Coronary artery (tissue), 2 donors: Measurements from ENCODE around the gene C1QTNF8.

Experiments used
- DNase-seq: peaks from one replicate; pipeline ENCODE4 v3.0.0-alpha.2; 2017; ENCODE audit warnings: low spot score
- H3K27ac ChIP-seq, 2 donors: fragments of 200-600 bp; sonication (generic); one replicate each; pipeline ENCODE4 v1.5.1; 2016 to 2019
- H3K4me3 ChIP-seq: fragments of 200-600 bp; sonication (generic); 2 replicates; pipeline ENCODE4 v1.5.1; 2016; ENCODE audit warnings: mild to moderate bottlenecking, moderate library complexity
- CTCF ChIP-seq: fragments of 200-600 bp; sonication (generic); IDR thresholded peaks from one replicate; pipeline ENCODE4 v1.5.1; 2019; ENCODE audit warnings: antibody characterized with exemption

The C1QTNF8 gene

GRCh38 chr16:1070864-1071408, 25.1 kb downstream of the C1QTNF8 start:
- H3K27ac ChIP-seq = no peak overlapping the region
- H3K4me3 ChIP-seq = no peak overlapping the region
- no peak for DNase-seq
- no peak for TF ChIP-seq CTCF

GRCh38 chr16:1070084-1070863, 25.8 kb downstream of the C1QTNF8 start:
- no peak for DNase-seq
- Histone ChIP-seq H3K4me3 (no peak overlapping the region), H3K27ac (no peak overlapping the region)
- no peak for TF ChIP-seq CTCF

GRCh38 chr16:1069154-1069553, 26.9 kb downstream of the C1QTNF8 start:
- TF ChIP-seq CTCF = no peak
- H3K4me3 ChIP-seq = no peak overlapping the region
- no peak overlapping the region for H3K27ac ChIP-seq
- no peak for DNase-seq

- TF ChIP-seq CTCF = no peak
- H3K27ac ChIP-seq = no peak overlapping the region
- H3K4me3 ChIP-seq = no peak overlapping the region
- DNase-seq = no peak
Measured at GRCh38 chr16:1068451-1068850, 27.6 kb downstream of the C1QTNF8 start.

- no peak for TF ChIP-seq CTCF
- no peak for DNase-seq
- Histone ChIP-seq H3K27ac (no peak overlapping the region), H3K4me3 (no peak overlapping the region)
Measured at GRCh38 chr16:1067629-1068028, 28.4 kb downstream of the C1QTNF8 start.

- DNase-seq = no peak
- no peak for TF ChIP-seq CTCF
- Histone ChIP-seq H3K4me3 (no peak overlapping the region), H3K27ac (no peak overlapping the region)
Measured at GRCh38 chr16:1066584-1067172, 29.4 kb downstream of the C1QTNF8 start.
